ENCODE results near the gene PERM1. TPM values are rescaled to one million over a fixed set of nuclear protein-coding genes. Genes with fewer than 3 reads are reported as not detected.

Gene PERM1
- total RNA-seq, 2 experiments from 2014 or later = not detected

DNA sequence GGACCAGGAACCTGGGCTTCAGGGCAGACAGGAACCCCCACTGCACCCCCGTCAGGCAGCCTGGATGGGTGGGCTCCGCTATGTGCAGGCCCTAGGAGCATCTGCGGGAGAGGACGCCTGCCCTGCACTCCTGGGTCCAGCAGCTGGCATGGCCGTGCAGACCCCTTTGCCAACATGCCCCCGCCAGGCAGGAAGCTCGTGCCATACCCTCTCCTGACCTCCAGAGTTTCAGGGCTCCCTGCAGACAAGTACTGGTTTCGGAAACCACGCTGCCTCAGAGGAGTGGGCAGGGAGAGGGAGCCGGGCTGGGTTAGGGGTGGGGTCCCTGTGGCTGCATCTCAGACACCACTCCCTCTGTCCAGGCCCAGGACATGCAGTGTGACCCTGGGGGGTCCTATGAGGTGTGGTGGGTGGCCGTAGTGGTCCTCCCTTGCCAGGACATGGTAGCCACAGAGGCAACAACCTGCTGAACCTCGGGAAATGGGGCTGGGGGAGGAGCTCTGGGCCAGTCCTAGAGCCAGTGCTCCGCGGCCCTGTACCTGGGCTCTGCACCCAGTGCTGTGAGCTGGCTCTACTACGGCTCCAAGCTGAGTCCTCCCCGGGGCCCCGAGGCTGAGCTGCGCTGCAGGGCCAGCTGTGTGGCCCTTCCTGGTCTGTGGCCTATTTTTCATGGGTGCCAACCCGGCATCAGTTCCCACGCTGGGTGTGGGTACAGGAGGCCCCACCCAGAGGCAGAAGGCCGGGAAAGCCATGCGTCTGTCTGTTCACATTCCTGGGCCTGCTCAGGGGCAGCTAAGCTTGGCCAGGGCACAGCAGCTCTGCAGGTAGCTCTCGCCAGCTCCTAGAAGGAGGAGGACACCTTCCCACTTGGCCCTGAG, 14.2 kb downstream of the PERM1 start:
- Histone ChIP-seq H3K9me3 (ENCODE audit: low read length) (no peaks in the 10 kb centered on the region), H3K9me2 (ENCODE audit: insufficient read depth, low read length) (no peaks in the 10 kb centered on the region), H4K20me1 (ENCODE audit: insufficient read depth, low read length) (no peaks in the 10 kb centered on the region), H3K4me1 (ENCODE audit: insufficient read depth, low read length, poor library complexity, severe bottlenecking) (no peaks in the 10 kb centered on the region), H3K79me2 (ENCODE audit: insufficient read depth, low read depth, low read length) (no peaks in the 10 kb centered on the region), H3K4me2 (ENCODE audit: low read length) (no peak overlapping the region), H3K4me3 (ENCODE audit: low read depth, low read length, poor library complexity, severe bottlenecking) (no peak overlapping the region), H3K27ac (ENCODE audit: low read depth, low read length, poor library complexity, severe bottlenecking) (no peak overlapping the region), H2AFZ (ENCODE audit: low read length) (no peak overlapping the region), H3K36me3 (ENCODE audit: insufficient read depth, low read length) (no peaks in the 10 kb centered on the region)
- intact Hi-C loops (cut with micrococcal nuclease; ENCODE audit: unreplicated experiment) = no loop called here
- ChIA-PET POLR2A (no interaction called here), CTCF (ENCODE audit: unreplicated experiment) (no interaction called here)
- DNase-seq (ENCODE audit: low spot score) = no peak
- TF ChIP-seq, protein P1, sequence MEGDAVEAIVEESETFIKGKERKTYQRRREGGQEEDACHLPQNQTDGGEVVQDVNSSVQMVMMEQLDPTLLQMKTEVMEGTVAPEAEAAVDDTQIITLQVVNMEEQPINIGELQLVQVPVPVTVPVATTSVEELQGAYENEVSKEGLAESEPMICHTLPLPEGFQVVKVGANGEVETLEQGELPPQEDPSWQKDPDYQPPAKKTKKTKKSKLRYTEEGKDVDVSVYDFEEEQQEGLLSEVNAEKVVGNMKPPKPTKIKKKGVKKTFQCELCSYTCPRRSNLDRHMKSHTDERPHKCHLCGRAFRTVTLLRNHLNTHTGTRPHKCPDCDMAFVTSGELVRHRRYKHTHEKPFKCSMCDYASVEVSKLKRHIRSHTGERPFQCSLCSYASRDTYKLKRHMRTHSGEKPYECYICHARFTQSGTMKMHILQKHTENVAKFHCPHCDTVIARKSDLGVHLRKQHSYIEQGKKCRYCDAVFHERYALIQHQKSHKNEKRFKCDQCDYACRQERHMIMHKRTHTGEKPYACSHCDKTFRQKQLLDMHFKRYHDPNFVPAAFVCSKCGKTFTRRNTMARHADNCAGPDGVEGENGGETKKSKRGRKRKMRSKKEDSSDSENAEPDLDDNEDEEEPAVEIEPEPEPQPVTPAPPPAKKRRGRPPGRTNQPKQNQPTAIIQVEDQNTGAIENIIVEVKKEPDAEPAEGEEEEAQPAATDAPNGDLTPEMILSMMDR (conservative IDR thresholded peaks at IDR 0.05; ENCODE audit: low read length) = no peak
- no peak for TF ChIP-seq EZH2phosphoT487 (IDR thresholded peaks at IDR 0.05; ENCODE audit: borderline replicate concordance, low read depth, low read length)
- no TSS peak for BruUV-seq (replicated peaks)

DNA sequence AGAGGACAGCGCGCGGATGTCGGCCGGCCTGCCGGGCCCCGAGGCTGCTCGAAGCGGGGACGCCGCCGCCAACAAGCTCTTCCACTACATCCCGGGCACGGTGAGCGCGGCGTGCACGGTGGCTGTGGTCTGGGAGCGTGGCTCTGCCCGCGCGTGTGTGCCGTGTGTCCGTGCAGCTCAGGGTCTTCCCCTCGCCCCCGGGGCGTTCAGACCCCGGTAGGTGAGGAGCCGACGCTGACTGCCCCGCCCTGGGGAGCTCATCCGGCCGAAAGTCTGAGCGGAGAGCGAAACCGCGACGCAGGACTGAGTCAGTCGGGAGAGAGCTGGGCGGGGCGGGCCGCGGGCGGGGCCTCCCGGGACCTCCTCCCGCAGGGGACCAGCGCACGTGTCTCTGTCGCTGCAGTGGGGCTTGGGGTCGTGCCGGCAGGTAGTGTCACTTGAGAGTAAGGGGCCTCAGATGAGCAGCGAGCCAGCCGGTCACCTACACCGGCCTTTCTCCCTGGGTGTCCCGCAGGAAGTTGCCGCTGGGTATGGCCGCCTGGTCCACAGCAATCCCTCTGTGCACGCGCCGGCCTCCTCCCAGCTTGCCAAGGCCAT, 15.1 kb downstream of the PERM1 start:
- H4K20me1 ChIP-seq (ENCODE audit: insufficient read depth, low read length) = no peaks in the 10 kb centered on the region
- H3K79me2 ChIP-seq (ENCODE audit: insufficient read depth, low read depth, low read length) = no peaks in the 10 kb centered on the region
- H3K27ac ChIP-seq (ENCODE audit: low read depth, low read length, poor library complexity, severe bottlenecking) = no peak overlapping the region
- no TSS peak for BruUV-seq (replicated peaks)
- H3K9me2 ChIP-seq (ENCODE audit: insufficient read depth, low read length) = no peaks in the 10 kb centered on the region
- peak; percentile 25 for DNase-seq (ENCODE audit: low spot score)
- POLR2A ChIA-PET = no interaction called here
- H2AFZ ChIP-seq (ENCODE audit: low read length) = no peak overlapping the region
- intact Hi-C loops (cut with micrococcal nuclease; ENCODE audit: unreplicated experiment) = no loop called here
- CTCF ChIA-PET (ENCODE audit: unreplicated experiment) = no interaction called here
- TF ChIP-seq, protein P1 (conservative IDR thresholded peaks at IDR 0.05; ENCODE audit: low read length) = no peak
- no peak for TF ChIP-seq EZH2phosphoT487 (IDR thresholded peaks at IDR 0.05; ENCODE audit: borderline replicate concordance, low read depth, low read length)
- no peaks in the 10 kb centered on the region for H3K36me3 ChIP-seq (ENCODE audit: insufficient read depth, low read length)
- H3K9me3 ChIP-seq (ENCODE audit: low read length) = no peaks in the 10 kb centered on the region
- peak overlapping the region; percentile 57; the same call in 1 of the 2 replicates for H3K4me2 ChIP-seq (ENCODE audit: low read length)
- no peaks in the 10 kb centered on the region for H3K4me1 ChIP-seq (ENCODE audit: insufficient read depth, low read length, poor library complexity, severe bottlenecking)
- H3K4me3 ChIP-seq (ENCODE audit: low read depth, low read length, poor library complexity, severe bottlenecking) = peak overlapping the region; percentile 22
